ENCODE data around the gene GABRA6. TPM values are rescaled to one million over a fixed set of nuclear protein-coding genes. Genes with fewer than 3 reads are reported as not detected.

The GABRA6 gene
- total RNA-seq, 4 donors from 2014 or later = not detected

- H3K27me3 ChIP-seq = no peaks in the 10 kb centered on the region
- no peaks in the 10 kb centered on the region for H3K9me3 ChIP-seq
- H3K4me1 ChIP-seq = no peaks in the 10 kb centered on the region
- TF ChIP-seq POLR2A (IDR thresholded peaks at IDR 0.05) (no peak), CTCF (IDR thresholded peaks at IDR 0.05) (no peak)
- H3K4me3 ChIP-seq = no peak overlapping the region
- intact Hi-C loops (cut with DNase I; ENCODE audit: low total_unique reads) = no loop called here
- H3K27ac ChIP-seq = no peak overlapping the region
- no peak for DNase-seq
- no peaks in the 10 kb centered on the region for H3K36me3 ChIP-seq
These were observed 22.1 kb upstream of the GABRA6 start for GRCh38 chr5:161663431-161663830.

DNA sequence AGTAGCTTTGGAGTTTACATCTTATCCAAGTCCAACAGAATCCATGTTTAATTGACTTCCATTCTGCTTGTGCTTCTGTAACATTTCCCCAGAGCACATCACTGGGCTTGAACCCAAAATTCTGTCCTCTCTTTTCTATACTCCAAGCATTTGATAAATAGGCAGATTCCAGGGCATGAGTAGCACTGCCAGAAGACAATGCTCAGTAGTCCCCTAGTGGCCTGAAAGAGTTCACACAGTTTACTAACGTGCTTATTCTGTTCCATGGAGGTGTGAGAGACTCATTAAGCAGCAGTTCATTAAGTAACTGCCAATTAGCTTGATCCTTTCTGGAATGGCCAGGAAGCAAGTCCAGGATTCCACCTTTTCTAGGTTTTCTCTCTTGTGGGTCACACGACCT lies 9.4 kb upstream of the GABRA6 start:
- H3K27ac ChIP-seq = no peak overlapping the region
- no peak for DNase-seq
- no peaks in the 10 kb centered on the region for H3K4me1 ChIP-seq
- intact Hi-C loops (cut with DNase I; ENCODE audit: low total_unique reads) = no loop called here
- H3K27me3 ChIP-seq = no peaks in the 10 kb centered on the region
- H3K9me3 ChIP-seq = no peaks in the 10 kb centered on the region
- no peaks in the 10 kb centered on the region for H3K36me3 ChIP-seq
- H3K4me3 ChIP-seq = no peak overlapping the region
- TF ChIP-seq CTCF (IDR thresholded peaks at IDR 0.05) = no peak
- no peak for TF ChIP-seq POLR2A (IDR thresholded peaks at IDR 0.05)

- TF ChIP-seq CTCF (IDR thresholded peaks at IDR 0.05) = no peak
- TF ChIP-seq POLR2A (IDR thresholded peaks at IDR 0.05) = no peak
- H3K4me3 ChIP-seq = no peak overlapping the region
- H3K9me3 ChIP-seq = no peaks in the 10 kb centered on the region
- DNase-seq = no peak
- H3K27me3 ChIP-seq = no peaks in the 10 kb centered on the region
- H3K27ac ChIP-seq = no peak overlapping the region
- H3K36me3 ChIP-seq = no peaks in the 10 kb centered on the region
- H3K4me1 ChIP-seq = no peaks in the 10 kb centered on the region
- intact Hi-C loops (cut with DNase I; ENCODE audit: low total_unique reads) = no loop called here
These were observed 628 bp downstream of the GABRA6 start for GRCh38 chr5:161686149-161686548.

GRCh38 chr5:161686881-161687280 lies 1.4 kb downstream of the GABRA6 start:
- Histone ChIP-seq H3K27me3 (no peaks in the 10 kb centered on the region), H3K4me1 (no peaks in the 10 kb centered on the region), H3K4me3 (no peak overlapping the region), H3K9me3 (no peaks in the 10 kb centered on the region), H3K36me3 (no peaks in the 10 kb centered on the region), H3K27ac (no peak overlapping the region)
- DNase-seq = no peak
- intact Hi-C loops (cut with DNase I; ENCODE audit: low total_unique reads) = no loop called here
- TF ChIP-seq CTCF (IDR thresholded peaks at IDR 0.05) = no peak
- no peak for TF ChIP-seq POLR2A (IDR thresholded peaks at IDR 0.05)

DNA sequence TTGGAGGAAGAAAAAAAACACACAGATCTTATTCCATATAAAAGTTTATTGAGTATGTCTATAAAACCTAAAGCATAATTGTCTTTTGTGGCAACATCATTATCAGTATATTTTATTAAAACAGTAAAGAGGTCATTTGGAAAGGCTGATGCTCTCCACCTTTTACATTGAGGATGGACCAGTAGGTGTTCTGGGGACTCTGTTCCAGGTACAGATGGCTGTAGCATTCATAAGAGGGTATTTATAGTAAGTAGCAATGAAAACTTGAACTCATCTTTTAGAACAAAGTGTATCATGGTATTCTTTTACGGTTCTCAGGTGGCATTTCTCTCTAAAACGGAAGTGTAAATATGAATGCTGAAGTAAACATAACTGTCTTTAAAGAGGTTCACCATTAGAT lies 1.8 kb downstream of the GABRA6 start:
- DNase-seq = no peak
- TF ChIP-seq CTCF (IDR thresholded peaks at IDR 0.05) (no peak), POLR2A (IDR thresholded peaks at IDR 0.05) (no peak)
- H3K4me1 ChIP-seq = no peaks in the 10 kb centered on the region
- H3K27ac ChIP-seq = no peak overlapping the region
- no peaks in the 10 kb centered on the region for H3K36me3 ChIP-seq
- intact Hi-C loops (cut with DNase I; ENCODE audit: low total_unique reads) = no loop called here
- H3K9me3 ChIP-seq = no peaks in the 10 kb centered on the region
- no peak overlapping the region for H3K4me3 ChIP-seq
- H3K27me3 ChIP-seq = no peaks in the 10 kb centered on the region
